GM18907 (cell line): Measurements from ENCODE around the gene NUP98.
"Not testable (repeated sequence)": the region's sequence is repeated elsewhere in the genome, so short reads cannot be mapped to it uniquely, and the experiment has no call there.

Experiments used
- ATAC-seq: cut with Tn5 transposase; IDR thresholded peaks from one replicate; pipeline ENCODE4 v1.9.1; 2021; ENCODE audit warnings: mild to moderate bottlenecking, moderate library complexity; ENCODE audit not compliant: unreplicated experiment

Gene NUP98

GRCh38 chr11:3679077-3679476 lies 118.3 kb downstream of the NUP98 start:
- ATAC-seq = no peak

GRCh38 chr11:3675971-3676370 lies 121.4 kb downstream of the NUP98 start:
- ATAC-seq = no peak

GRCh38 chr11:3674189-3674588 lies 123.2 kb downstream of the NUP98 start:
- no peak for ATAC-seq

GRCh38 chr11:3671334-3672254 lies 125.8 kb downstream of the NUP98 start, which contains the start of gene CHRNA10:
CHRNA10 (minus strand) TSS chr11:3671384; CDS start chr11:3671312, 72 bp downstream.
- no peak for ATAC-seq

- no peak for ATAC-seq
Observed at GRCh38 chr11:3669742-3670183, 127.6 kb downstream of the NUP98 start.

GRCh38 chr11:3669128-3669527 lies 128.2 kb downstream of the NUP98 start:
- no peak for ATAC-seq

GRCh38 chr11:3667149-3668035 lies 130.0 kb downstream of the NUP98 start:
- no peak for ATAC-seq

GRCh38 chr11:3666023-3666530 lies 131.3 kb downstream of the NUP98 start:
- no peak for ATAC-seq

GRCh38 chr11:3665336-3666022 lies 131.9 kb downstream of the NUP98 start:
- no peak for ATAC-seq

- no peak for ATAC-seq
Observed at GRCh38 chr11:3664032-3664630, 133.2 kb downstream of the NUP98 start.

GRCh38 chr11:3662856-3663255 lies 134.5 kb downstream of the NUP98 start:
- no peak for ATAC-seq

- no peak for ATAC-seq
Observed at GRCh38 chr11:3660960-3661359, 136.4 kb downstream of the NUP98 start.

GRCh38 chr11:3659595-3660515 lies 137.5 kb downstream of the NUP98 start:
- no peak for ATAC-seq

- no peak for ATAC-seq
Observed at GRCh38 chr11:3658252-3658651, 139.1 kb downstream of the NUP98 start.

GRCh38 chr11:3657331-3657730 lies 140.0 kb downstream of the NUP98 start:
- not testable (repeated sequence) for ATAC-seq

- no peak for ATAC-seq
Observed at GRCh38 chr11:3655547-3655946, 141.8 kb downstream of the NUP98 start.

- not testable (repeated sequence) for ATAC-seq
Observed at GRCh38 chr11:3652514-3652913, 144.8 kb downstream of the NUP98 start.

GRCh38 chr11:3649374-3649773 lies 148.0 kb downstream of the NUP98 start:
- not testable (repeated sequence) for ATAC-seq

GRCh38 chr11:3648843-3649242 lies 148.5 kb downstream of the NUP98 start:
- not testable (repeated sequence) for ATAC-seq
